C4-2B (cell line): ENCODE measurements around the gene GBX2.

ENCODE experiments used
- H3K27ac ChIP-seq: fragments of 450-650 bp; 2 replicates; pipeline ENCODE4 v1.5.1; 2017
- CTCF ChIP-seq: fragments of 450-650 bp; conservative IDR thresholded peaks from 2 replicates; pipeline ENCODE4 v1.5.1; 2017; ENCODE audit warnings: mild to moderate bottlenecking
- ZFX ChIP-seq: fragments of 450-650 bp; IDR thresholded peaks from 2 replicates; pipeline ENCODE4 v1.6.1; 2017

GBX2 gene

GRCh38 chr2:236137066-236137465 lies 31.1 kb downstream of the GBX2 start:
- H3K27ac ChIP-seq: no peak overlapping the region

GRCh38 chr2:236136538-236136937 lies 31.6 kb downstream of the GBX2 start:
- TF ChIP-seq ZFX (no peak), CTCF (no peak)
- H3K27ac ChIP-seq: no peak overlapping the region

More at GRCh38 chr2:236137066-236137465, 31.1 kb downstream of the GBX2 start:
- TF ChIP-seq ZFX (no peak), CTCF (no peak)

- TF ChIP-seq ZFX (no peak), CTCF (no peak)
- no peak overlapping the region for H3K27ac ChIP-seq
Observed at GRCh38 chr2:236133410-236134012, 34.7 kb downstream of the GBX2 start.

- TF ChIP-seq ZFX (no peak), CTCF (no peak)
- H3K27ac ChIP-seq: no peak overlapping the region
Observed at GRCh38 chr2:236131073-236131692, 37.0 kb downstream of the GBX2 start.

- TF ChIP-seq ZFX (no peak), CTCF (no peak)
Observed at GRCh38 chr2:236130349-236130998, 37.7 kb downstream of the GBX2 start.

GRCh38 chr2:236129935-236130334 lies 38.3 kb downstream of the GBX2 start:
- H3K27ac ChIP-seq: no peak overlapping the region
- no peak for TF ChIP-seq CTCF
- TF ChIP-seq ZFX: no peak

More at GRCh38 chr2:236130349-236130998, 37.7 kb downstream of the GBX2 start:
- no peak overlapping the region for H3K27ac ChIP-seq

- TF ChIP-seq CTCF (no peak), ZFX (no peak)
- H3K27ac ChIP-seq: no peak overlapping the region
Observed at GRCh38 chr2:236128321-236128720, 39.9 kb downstream of the GBX2 start.
